H1 (cell line): ENCODE results near the gene DOC2A. TPM values are rescaled to one million over a fixed set of nuclear protein-coding genes. Genes with fewer than 3 reads are reported as not detected.
A peak's percentile ranks its signal among the peaks of the same experiment; 100 is the strongest.

Experiments used
- CTCF ChIA-PET: fragments of 300-600 bp; sonication (Branson Sonifier 250); formaldehyde crosslinking; loops from one replicate; lab custom pipeline; 2021; ENCODE audit not compliant: partially characterized antibody; lab: Charles Lee
- POLR2A ChIA-PET: fragments of 300-600 bp; sonication (Branson Sonifier 250); formaldehyde crosslinking; loops from one replicate; lab custom pipeline; 2021; ENCODE audit warnings: inconsistent platforms; ENCODE audit not compliant: partially characterized antibody; lab: Charles Lee
- DNase-seq, 2 experiments: peaks; one replicate each; pipeline versions ENCODE4 v3.0.0 to v3.0.0-alpha.2; 2010 to 2022; ENCODE audit warnings: low spot score in 2 of 2, low read depth in 1 of 2, mixed read lengths in 1 of 2
- FAIRE-seq: peaks from 2 replicates; lab custom pipeline; 2011; peaks lifted over from hg19 to GRCh38; lab: Jason Lieb, UNC
- H2AFZ ChIP-seq: 2 replicates; pipeline ENCODE4 v1.8.1; 2012; ENCODE audit warnings: low read length, inconsistent platforms
- H2AK5ac ChIP-seq: 2 replicates; pipeline ENCODE4 v1.6.1; 2013; ENCODE audit warnings: low read depth, low read length
- H2BK120ac ChIP-seq: replicated peaks from 2 replicates; pipeline ENCODE3; 2013; ENCODE audit warnings: low read depth, low read length, inconsistent platforms
- H2BK12ac ChIP-seq: 2 replicates; pipeline ENCODE4 v1.6.1; 2013; ENCODE audit warnings: low read depth, low read length
- H2BK15ac ChIP-seq: 2 replicates; pipeline ENCODE4 v1.6.1; 2013; ENCODE audit warnings: low read length
- H2BK20ac ChIP-seq: 2 replicates; pipeline ENCODE4 v1.6.1; 2013; ENCODE audit warnings: low read length
- H2BK5ac ChIP-seq: 2 replicates; pipeline ENCODE4 v1.6.1; 2013; ENCODE audit warnings: low read depth, low read length
- H3K14ac ChIP-seq: 2 replicates; pipeline ENCODE4 v1.6.1; 2013; ENCODE audit warnings: inconsistent platforms; ENCODE audit not compliant: insufficient read length
- H3K18ac ChIP-seq: 2 replicates; pipeline ENCODE4 v1.6.1; 2013; ENCODE audit warnings: low read length; ENCODE audit errors: extremely low read depth
- H3K23ac ChIP-seq: 2 replicates; pipeline ENCODE4 v1.6.1; 2013; ENCODE audit warnings: inconsistent platforms; ENCODE audit not compliant: insufficient read length
- H3K23me2 ChIP-seq: 2 replicates; pipeline ENCODE4 v1.6.1; 2013; ENCODE audit warnings: low read depth, low read length
- H3K27ac ChIP-seq: 2 replicates; pipeline ENCODE4 v1.6.1; 2011; ENCODE audit warnings: low read depth, low read length, inconsistent platforms
- H3K27me3 ChIP-seq, 4 experiments: replicated peaks in 1 of 4; 1 replicate in 1 of 4; 2 replicates in 3 of 4; pipeline versions ENCODE4 v1.6.1 to v1.8.1; 2011 to 2013; ENCODE audit warnings: low read length in 3 of 4, mild to moderate bottlenecking in 3 of 4, inconsistent platforms in 2 of 4, mixed read lengths in 2 of 4, moderate library complexity in 1 of 4; ENCODE audit not compliant: control insufficient read depth in 3 of 4, insufficient read depth in 3 of 4; ENCODE audit errors: extremely low read depth in 1 of 4
- H3K36me3 ChIP-seq, 4 experiments: 2 replicates each; pipeline versions ENCODE4 v1.6.1 to v1.8.1; 2011 to 2013; ENCODE audit warnings: mild to moderate bottlenecking in 4 of 4, low read length in 3 of 4, moderate library complexity in 2 of 4, control low read depth in 1 of 4, inconsistent platforms in 1 of 4; ENCODE audit not compliant: insufficient read depth in 4 of 4, control insufficient read depth in 2 of 4
- H3K4ac ChIP-seq: replicated peaks from 2 replicates; pipeline ENCODE3; 2013; ENCODE audit warnings: low read length, low read depth, mixed read lengths, inconsistent platforms; ENCODE audit not compliant: insufficient read length
- H3K4me1 ChIP-seq, 4 experiments: replicated peaks in 1 of 4; 1 replicate in 1 of 4; 2 replicates in 3 of 4; pipeline versions ENCODE4 v1.6.1 to v1.8.1; 2011 to 2013; ENCODE audit warnings: low read length in 3 of 4, inconsistent platforms in 2 of 4, mixed read lengths in 1 of 4; ENCODE audit not compliant: insufficient read depth in 4 of 4, control insufficient read depth in 3 of 4
- H3K4me2 ChIP-seq, 2 experiments: 2 replicates each; pipeline versions ENCODE4 v1.6.1 to v1.8.1; 2011 to 2013; ENCODE audit warnings: low read depth in 2 of 2, low read length in 2 of 2, control low read depth in 1 of 2, inconsistent platforms in 1 of 2, mild to moderate bottlenecking in 1 of 2; ENCODE audit not compliant: insufficient read depth in 1 of 2
- H3K4me3 ChIP-seq, 4 experiments: fragments of 200-600, 300-600 bp in 1 of 4; sonication (generic), shearing (Covaris generic), sonication (Bioruptor Twin) in 1 of 4; 2 replicates each; pipeline versions ENCODE4 v1.5.1 to v1.8.1; 2011 to 2016; ENCODE audit warnings: low read length in 4 of 4, low read depth in 3 of 4, control low read depth in 2 of 4, inconsistent platforms in 2 of 4, mild to moderate bottlenecking in 2 of 4, mixed read lengths in 1 of 4, moderate library complexity in 1 of 4; ENCODE audit not compliant: insufficient read depth in 2 of 4; ENCODE audit errors: extremely low read depth in 1 of 4
- H3K56ac ChIP-seq: replicated peaks from 2 replicates; pipeline ENCODE3; 2013; ENCODE audit warnings: low read depth, mild to moderate bottlenecking, mixed read lengths, low read length, inconsistent platforms; ENCODE audit not compliant: insufficient read length
- H3K79me1 ChIP-seq: 2 replicates; pipeline ENCODE4 v1.6.1; 2013; ENCODE audit warnings: low read depth, low read length, control low read depth
- H3K79me2 ChIP-seq, 2 experiments: 2 replicates each; pipeline versions ENCODE4 v1.6.1 to v1.8.1; 2012 to 2013; ENCODE audit warnings: low read length in 2 of 2, mild to moderate bottlenecking in 2 of 2, inconsistent platforms in 1 of 2; ENCODE audit not compliant: insufficient read depth in 2 of 2, control insufficient read depth in 1 of 2
- H3K9ac ChIP-seq, 4 experiments: replicated peaks in 1 of 4; 1 replicate in 1 of 4; 2 replicates in 3 of 4; pipeline versions ENCODE4 v1.6.1 to v1.8.1; 2011 to 2013; ENCODE audit warnings: low read depth in 3 of 4, low read length in 3 of 4, control low read depth in 2 of 4, mild to moderate bottlenecking in 2 of 4, moderate library complexity in 2 of 4, inconsistent platforms in 1 of 4; ENCODE audit errors: extremely low read depth in 1 of 4
- H3K9me3 ChIP-seq, 2 experiments: 2 replicates each; pipeline versions ENCODE4 v1.6.1 to v1.8.1; 2012 to 2013; ENCODE audit warnings: mild to moderate bottlenecking in 2 of 2, moderate library complexity in 2 of 2, control low read depth in 1 of 2, inconsistent platforms in 1 of 2, low read depth in 1 of 2, low read length in 1 of 2, mixed read lengths in 1 of 2; ENCODE audit not compliant: insufficient read depth in 2 of 2
- H4K20me1 ChIP-seq, 2 experiments: replicated peaks in 1 of 2; 2 replicates each; pipeline versions ENCODE3 to v1.8.1; 2011 to 2013; ENCODE audit warnings: inconsistent platforms in 2 of 2, low read length in 2 of 2, mild to moderate bottlenecking in 1 of 2; ENCODE audit not compliant: insufficient read depth in 2 of 2, control insufficient read depth in 1 of 2
- H4K5ac ChIP-seq: 2 replicates; pipeline ENCODE4 v1.6.1; 2013; ENCODE audit warnings: low read length, low read depth, mixed read lengths, inconsistent platforms; ENCODE audit not compliant: insufficient read length
- H4K8ac ChIP-seq: 2 replicates; pipeline ENCODE4 v1.8.0; 2013; ENCODE audit warnings: mild to moderate bottlenecking, moderate library complexity, low read length, inconsistent platforms; ENCODE audit not compliant: insufficient read depth; ENCODE audit errors: extremely low read depth
- H4K91ac ChIP-seq: replicated peaks from 2 replicates; pipeline ENCODE3; 2013; ENCODE audit warnings: low read length, mixed read lengths, inconsistent platforms; ENCODE audit not compliant: insufficient read length
- POLR2AphosphoS5 ChIP-seq: IDR thresholded peaks from 2 replicates; pipeline ENCODE4 v1.6.1; 2011; ENCODE audit warnings: low read depth, low read length
- RAD21 ChIP-seq, 2 experiments: IDR thresholded peaks in 1 of 2; conservative IDR thresholded peaks in 1 of 2; 2 replicates each; pipeline ENCODE4 v1.6.1; 2011; ENCODE audit warnings: low read depth in 2 of 2, low read length in 2 of 2, improper control_type of control experiment in 1 of 2, inconsistent platforms in 1 of 2, mild to moderate bottlenecking in 1 of 2, moderate library complexity in 1 of 2
- SIX5 ChIP-seq: IDR thresholded peaks from 2 replicates; pipeline ENCODE4 v1.6.1; 2011; ENCODE audit warnings: mild to moderate bottlenecking, low read depth, low read length
- SP4 ChIP-seq: IDR thresholded peaks from 2 replicates; pipeline ENCODE4 v1.6.1; 2012; ENCODE audit warnings: low read length, inconsistent platforms
- WGBS, 2 experiments: shearing (Covaris generic) in 1 of 2; methylation state at CpG; one replicate each; pipeline versions ENCODE4 v1.1.6 to v1.1.7; 2013 to 2015; ENCODE audit warnings: low lambda C conversion rate in 2 of 2, mixed read lengths in 2 of 2, inconsistent platforms in 1 of 2, low coverage in 1 of 2, missing lambda C conversion rate in 1 of 2; ENCODE audit not compliant: insufficient replicate concordance in 2 of 2, insufficient coverage in 1 of 2, insufficient read length in 1 of 2; ENCODE audit errors: extremely low coverage in 1 of 2, missing lambda C conversion rate in 1 of 2; 5-methylcytosine and 5-hydroxymethylcytosine counted together
- polyA plus RNA-seq, 7 experiments: library from polyadenylated mRNA; depleted of rRNA in 3 of 7; stranded (reverse) in 5 of 7; unstranded in 2 of 7; fragments of >200 nt in 5 of 7; fragments of 200-250 nt in 2 of 7; gene quantifications; 1 replicate in 5 of 7; 2 replicates in 1 of 7; 4 replicates in 1 of 7; pipeline versions ENCODE4 v1.2.1 to v1.2.3, GENCODE V29; 2011 to 2013; ENCODE audit warnings: missing spikeins in 2 of 7, mixed read lengths in 2 of 7
- total RNA-seq: library from RNA; stranded (reverse); fragmentation: NEBNext Ultra II Directional; extraction: Animal tissue kit (Norgen Biotek cat#: 25700); gene quantifications from 2 replicates; pipeline ENCODE4 v1.2.1, GENCODE V29; 2021

DOC2A gene
- total and polyA plus RNA-seq, 2 of the 8 experiments (the other 6 are each of a cell fraction or from before 2014, with no cell fraction given): 13.9 to 20.7 TPM

- Histone ChIP-seq H4K5ac (no peak overlapping the region), H2AFZ (no peak overlapping the region), H3K4me3 (no peak overlapping the region), H3K9me3 (no peaks in the 10 kb centered on the region), H2BK12ac (0 out of 2 replicates have a peak overlapping the region, but pooled peaks have one; percentile 9), H3K79me1 (no peaks in the 10 kb centered on the region), H4K20me1 (peaks cover 3 to 7% of the 10 kb centered on the region in 2 experiments), H3K4me2 (no peak overlapping the region; a peak in 1 of 4 replicates), H3K18ac (no peak overlapping the region; the same call in 1 of the 2 replicates), H2BK15ac (no peak overlapping the region), H3K36me3 (peaks cover 0 to 4% (median 0%) of the 10 kb centered on the region in 4 experiments; a peak in 1 of 8 replicates), H4K8ac (peak overlapping the region; percentile 35; the same call in 1 of the 2 replicates), H2BK120ac (no peak overlapping the region), H2AK5ac (0 out of 2 replicates have a peak overlapping the region, but pooled peaks have one; percentile 13), H3K4ac (no peak overlapping the region), H2BK20ac (no peak overlapping the region), H3K14ac (no peak overlapping the region), H3K23me2 (peaks cover 16% of the 10 kb centered on the region), H4K91ac (peak overlapping the region; percentile 2), H2BK5ac (no peak overlapping the region), H3K79me2 (no peaks in the 10 kb centered on the region), H3K23ac (no peak overlapping the region), H3K56ac (no peak overlapping the region), H3K27me3 (peaks cover 0 to 23% (median 13%) of the 10 kb centered on the region in 4 experiments; a peak in 5 of 7 replicates), H3K4me1 (peaks cover 0 to 21% (median 13%) of the 10 kb centered on the region in 4 experiments; a peak in 6 of 7 replicates), H3K27ac (no peak overlapping the region), H3K9ac (no peak overlapping the region; a peak in 2 of 7 replicates)
- ChIA-PET CTCF (interaction anchor here (0.8 to 3.1 kb wide), 9 partner anchors 8 to 144 kb away, joined by 3 to 15 read pairs (median 4); partner anchors contain the start of genes C16orf92 and INO80E), POLR2A (interaction anchor here (0.5 to 2.2 kb wide), 11 partner anchors 8 to 224 kb away, joined by 3 to 5 read pairs (median 3); partner anchors contain the start of genes HIRIP3, TAOK2 and TBX6)
- TF ChIP-seq SP4: no peak
- no peak for TF ChIP-seq SIX5
- TF ChIP-seq POLR2AphosphoS5: no peak
- TF ChIP-seq RAD21 (IDR thresholded peaks at IDR 0.05 in 1 of 2, conservative IDR thresholded peaks at IDR 0.05 in 1 of 2; ENCODE audit: low read depth in 2 of 2, low read length in 2 of 2): no peak
- FAIRE-seq (no peak), DNase-seq (no peak)
- 71% methylated on average over 17 of the region's 26 CpGs; no CpG with 5 or more reads in 1 of the 2 experiments for WGBS, 2 experiments
Measured at GRCh38 chr16:30009085-30009862, 1.6 kb downstream of the DOC2A start.
